PC-9 (cell line): Measurements from ENCODE around the gene MUS81. TPM values are rescaled to one million over a fixed set of nuclear protein-coding genes. Genes with fewer than 3 reads are reported as not detected.

ENCODE experiments used
- BruUV-seq: library from RNA; stranded (reverse); fragments of 400-500 nt; replicated peaks from 2 replicates; lab custom pipeline; 2021; lab: Mats Ljungman, UMichigan
- CTCF ChIA-PET: fragments of 300-600 bp; sonication (Branson Sonifier 250); formaldehyde crosslinking; loops from one replicate; lab custom pipeline; 2022; ENCODE audit warnings: antibody characterized with exemption; lab: Charles Lee
- POLR2A ChIA-PET: fragments of 300-600 bp; sonication (Branson Sonifier 250); formaldehyde crosslinking; loops from one replicate; lab custom pipeline; 2022; ENCODE audit warnings: antibody characterized with exemption; ENCODE audit not compliant: unreplicated experiment; lab: Charles Lee
- DNase-seq, 2 experiments: peaks; one replicate each; pipeline versions ENCODE4 v3.0.0 to v3.0.0-alpha.2; 2015 to 2022; ENCODE audit warnings: mixed read lengths in 1 of 2
- H2AFZ ChIP-seq: fragments of 200-600 bp; sonication (generic); 2 replicates; pipeline ENCODE4 v1.8.1; 2017; ENCODE audit warnings: antibody characterized with exemption
- H3F3A ChIP-seq: fragments of 200-600 bp; sonication (generic); 2 replicates; pipeline ENCODE4 v1.8.1; 2017; ENCODE audit warnings: antibody characterized with exemption, mild to moderate bottlenecking, low read depth; ENCODE audit not compliant: insufficient read depth
- H3K27ac ChIP-seq: fragments of 200-600 bp; sonication (generic); 2 replicates; pipeline ENCODE4 v1.6.1; 2016; ENCODE audit warnings: mixed run types
- H3K27me3 ChIP-seq: fragments of 200-600 bp; sonication (generic); 2 replicates; pipeline ENCODE4 v1.6.1; 2016; ENCODE audit warnings: low read depth, mixed run types; ENCODE audit not compliant: insufficient read depth
- H3K36me3 ChIP-seq: fragments of 200-600 bp; sonication (generic); 2 replicates; pipeline ENCODE4 v1.6.1; 2016; ENCODE audit warnings: low read depth, mixed run types
- H3K4me1 ChIP-seq: fragments of 200-600 bp; sonication (generic); replicated peaks from 2 replicates; pipeline ENCODE4 v1.6.1; 2016; ENCODE audit warnings: mixed run types; ENCODE audit not compliant: insufficient read depth
- H3K4me2 ChIP-seq: fragments of 200-600 bp; sonication (generic); 2 replicates; pipeline ENCODE4 v1.6.1; 2017; ENCODE audit warnings: mixed run types
- H3K4me3 ChIP-seq: fragments of 200-600 bp; sonication (generic); 2 replicates; pipeline ENCODE4 v1.6.1; 2016; ENCODE audit warnings: mixed run types
- H3K79me2 ChIP-seq: fragments of 200-600 bp; sonication (generic); 2 replicates; pipeline ENCODE4 v1.6.1; 2017; ENCODE audit warnings: low read depth, mixed run types
- H3K9me2 ChIP-seq: fragments of 200-600 bp; sonication (generic); 2 replicates; pipeline ENCODE4 v1.8.1; 2017; ENCODE audit warnings: mild to moderate bottlenecking; ENCODE audit not compliant: insufficient read depth
- H3K9me3 ChIP-seq: fragments of 200-600 bp; sonication (generic); 2 replicates; pipeline ENCODE4 v1.8.1; 2016; ENCODE audit warnings: low read depth; ENCODE audit not compliant: insufficient read depth
- H4K20me1 ChIP-seq: fragments of 200-600 bp; sonication (generic); 2 replicates; pipeline ENCODE4 v1.8.1; 2017; ENCODE audit not compliant: insufficient read depth
- EZH2 ChIP-seq: fragments of 200-600 bp; sonication (generic); IDR thresholded peaks from 2 replicates; pipeline ENCODE4 v1.8.0; 2017; ENCODE audit warnings: antibody characterized with exemption, low read depth
- intact Hi-C: fragments of 100-400 bp; cut with micrococcal nuclease; formaldehyde crosslinking; loops from one replicate; pipeline ENCODE4 v1.10.0; 2022; ENCODE audit not compliant: unreplicated experiment
- total RNA-seq: library from RNA; stranded (reverse); gene quantifications from 2 replicates; pipeline ENCODE4 v1.2.3, GENCODE V29; 2021
- TF ChIP-seq, protein P1 (sequence below): fragments of 200-600 bp; sonication (generic); conservative IDR thresholded peaks from 2 replicates; pipeline ENCODE4 v1.6.1; 2017; ENCODE audit warnings: mixed run types, antibody characterized with exemption, mild to moderate bottlenecking, moderate library complexity

MUS81 gene
- total RNA-seq, 1 experiment from 2014 or later, result 62.7 TPM

DNA sequence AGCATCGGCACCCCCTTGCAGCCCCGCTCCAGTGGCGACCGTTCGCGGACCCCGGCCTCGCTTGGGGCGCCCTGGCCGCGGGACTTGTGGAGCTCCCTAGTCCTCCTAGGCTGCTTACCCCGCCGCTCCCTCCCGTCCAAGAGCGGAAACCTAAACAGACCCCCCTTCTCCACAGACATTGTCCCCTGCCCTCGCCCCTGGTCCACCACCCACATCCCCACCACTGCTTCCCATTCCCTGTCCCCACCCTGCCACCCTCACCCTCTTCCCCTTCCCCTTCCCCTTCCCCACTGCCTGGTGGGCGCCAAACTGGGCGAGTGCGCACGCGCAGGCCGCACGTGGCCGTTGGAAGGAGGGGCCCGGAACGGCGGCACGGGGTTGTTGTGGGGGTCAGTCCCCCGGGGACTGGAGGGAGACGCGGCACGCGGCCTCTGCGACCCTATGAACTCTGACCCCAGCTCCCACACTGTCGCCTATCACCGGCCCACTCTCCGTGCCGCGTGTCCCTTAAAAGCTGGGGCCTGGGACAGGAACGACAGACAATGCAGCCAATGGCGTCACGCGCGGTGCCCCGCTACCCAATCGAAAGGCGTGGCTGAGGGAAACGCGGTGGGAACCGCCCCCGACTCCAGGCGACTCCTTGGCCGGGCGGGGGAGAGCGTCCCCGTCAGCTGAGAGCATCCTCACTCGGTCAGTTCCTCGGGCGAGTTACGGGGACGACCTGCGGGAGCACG, 26.8 kb upstream of the MUS81 start, which contains the start of gene SNX32:
Gene SNX32 (plus strand): TSS at position 667 of the 734 bp plus-strand sequence. CDS start 103 bp downstream, outside the sequence.
- CTCF ChIA-PET, result no interaction called here
- no peak for DNase-seq
- no peak within 1 kb of the TSS for H3K27ac ChIP-seq

GRCh38 chr11:65834202-65834601, 26.0 kb upstream of the MUS81 start:
- H3K27ac ChIP-seq, result no peak overlapping the region
- no peaks in the 10 kb centered on the region for H3K9me2 ChIP-seq
- H3K79me2 ChIP-seq, result no peaks in the 10 kb centered on the region
- H4K20me1 ChIP-seq, result no peaks in the 10 kb centered on the region
- no peak for TF ChIP-seq EZH2
- TF ChIP-seq, protein P1, sequence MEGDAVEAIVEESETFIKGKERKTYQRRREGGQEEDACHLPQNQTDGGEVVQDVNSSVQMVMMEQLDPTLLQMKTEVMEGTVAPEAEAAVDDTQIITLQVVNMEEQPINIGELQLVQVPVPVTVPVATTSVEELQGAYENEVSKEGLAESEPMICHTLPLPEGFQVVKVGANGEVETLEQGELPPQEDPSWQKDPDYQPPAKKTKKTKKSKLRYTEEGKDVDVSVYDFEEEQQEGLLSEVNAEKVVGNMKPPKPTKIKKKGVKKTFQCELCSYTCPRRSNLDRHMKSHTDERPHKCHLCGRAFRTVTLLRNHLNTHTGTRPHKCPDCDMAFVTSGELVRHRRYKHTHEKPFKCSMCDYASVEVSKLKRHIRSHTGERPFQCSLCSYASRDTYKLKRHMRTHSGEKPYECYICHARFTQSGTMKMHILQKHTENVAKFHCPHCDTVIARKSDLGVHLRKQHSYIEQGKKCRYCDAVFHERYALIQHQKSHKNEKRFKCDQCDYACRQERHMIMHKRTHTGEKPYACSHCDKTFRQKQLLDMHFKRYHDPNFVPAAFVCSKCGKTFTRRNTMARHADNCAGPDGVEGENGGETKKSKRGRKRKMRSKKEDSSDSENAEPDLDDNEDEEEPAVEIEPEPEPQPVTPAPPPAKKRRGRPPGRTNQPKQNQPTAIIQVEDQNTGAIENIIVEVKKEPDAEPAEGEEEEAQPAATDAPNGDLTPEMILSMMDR, result no peak
- peaks cover 4% of the 10 kb centered on the region; the same call in 1 of the 2 replicates for H3K9me3 ChIP-seq
- no peak overlapping the region for H3K4me2 ChIP-seq
- no TSS peak for BruUV-seq
- intact Hi-C loops, result no loop called here
- peaks cover 50% of the 10 kb centered on the region for H3K27me3 ChIP-seq
- POLR2A ChIA-PET, result no interaction called here
- no peak for DNase-seq
- H2AFZ ChIP-seq, result no peak overlapping the region
- CTCF ChIA-PET, result no interaction called here
- H3K36me3 ChIP-seq, result no peaks in the 10 kb centered on the region
- H3K4me3 ChIP-seq, result no peak overlapping the region
- H3F3A ChIP-seq, result no peaks in the 10 kb centered on the region
- H3K4me1 ChIP-seq, result no peaks in the 10 kb centered on the region

More for the DNA sequence above, 26.8 kb upstream of the MUS81 start, which contains the start of gene SNX32:
- no peaks in the 10 kb centered on the region for H3K4me1 ChIP-seq
- intact Hi-C loops, result no loop called here
- POLR2A ChIA-PET, result no interaction called here
- no peaks in the 10 kb centered on the region for H4K20me1 ChIP-seq
- H3K4me3 ChIP-seq, result no peak within 1 kb of the TSS
- no TSS peak for BruUV-seq
- peaks cover 58% of the 10 kb centered on the region for H3K27me3 ChIP-seq
- no peaks in the 10 kb centered on the region for H3K36me3 ChIP-seq
- peaks cover 4% of the 10 kb centered on the region; the same call in 1 of the 2 replicates for H3K9me3 ChIP-seq
- no peak for TF ChIP-seq EZH2
- TF ChIP-seq, protein P1, result no peak
- no peaks in the 10 kb centered on the region for H3K9me2 ChIP-seq
- H3K79me2 ChIP-seq, result no peaks in the 10 kb centered on the region
- H3F3A ChIP-seq, result no peaks in the 10 kb centered on the region
- H3K4me2 ChIP-seq, result no peak within 1 kb of the TSS
- no peak within 1 kb of the TSS for H2AFZ ChIP-seq

GRCh38 chr11:65842144-65842543, 18.1 kb upstream of the MUS81 start:
- TF ChIP-seq, protein P1, result no peak
- TF ChIP-seq EZH2, result no peak
- H4K20me1 ChIP-seq, result no peaks in the 10 kb centered on the region

More at GRCh38 chr11:65842144-65842543, 18.1 kb upstream of the MUS81 start:
- Histone ChIP-seq H2AFZ (no peak overlapping the region), H3K9me3 (peaks cover 2% of the 10 kb centered on the region; the same call in 1 of the 2 replicates), H3K79me2 (no peaks in the 10 kb centered on the region), H3K27ac (no peak overlapping the region), H3K4me1 (no peaks in the 10 kb centered on the region), H3K4me3 (no peak overlapping the region), H3K27me3 (no peaks in the 10 kb centered on the region), H3K36me3 (no peaks in the 10 kb centered on the region), H3K9me2 (no peaks in the 10 kb centered on the region), H3K4me2 (no peak overlapping the region), H3F3A (peaks cover 13% of the 10 kb centered on the region)
- DNase-seq, result no peak
- intact Hi-C loops, result no loop called here
- BruUV-seq, result no TSS peak
- CTCF ChIA-PET, result interaction anchor here (0.7 kb wide), 1 partner anchor 10 kb away, joined by 18 read pairs; no protein-coding TSS in a partner anchor
- POLR2A ChIA-PET, result no interaction called here
